A549 (cell line): Measurements from ENCODE around the gene DGCR2. TPM values are rescaled to one million over a fixed set of nuclear protein-coding genes. Genes with fewer than 3 reads are reported as not detected.
"Not testable (repeated sequence)": the region's sequence is repeated elsewhere in the genome, so short reads cannot be mapped to it uniquely, and the experiment has no call there.

ENCODE experiments used
- ATAC-seq, 2 experiments: fragments of 200-7000 bp in 1 of 2; fragments of >200 bp in 1 of 2; cut with Nextera tagmentation in 1 of 2; cut with Tn5 transposase in 1 of 2; 3 replicates each; pipeline versions ENCODE4 v1.8.0 to v1.9.1; 2018 to 2020; ENCODE audit warnings: mild to moderate bottlenecking in 1 of 2, moderate library complexity in 1 of 2
- CTCF ChIA-PET: fragments of 300-600 bp; sonication (Branson Sonifier 250); formaldehyde crosslinking; extraction: SDS; loops from one replicate; lab custom pipeline; 2021; ENCODE audit warnings: antibody characterized with exemption, inconsistent platforms; lab: Yijun Ruan, JAX
- POLR2A ChIA-PET: fragments of 350-600 bp; formaldehyde crosslinking; extraction: SDS; loops from one replicate; lab custom pipeline; 2021; ENCODE audit warnings: antibody characterized with exemption, inconsistent platforms; lab: Yijun Ruan, JAX
- DNase-seq, 2 experiments: peaks; one replicate each; pipeline versions ENCODE4 v3.0.0 to v3.0.0-alpha.2; 2011 to 2016; ENCODE audit warnings: low read depth in 1 of 2, low spot score in 1 of 2
- FAIRE-seq: peaks from 2 replicates; lab custom pipeline; 2011; peaks lifted over from hg19 to GRCh38; lab: Jason Lieb, UNC
- H3K27ac ChIP-seq, 2 experiments: fragments of >200 bp; sonication (Bioruptor Twin); formaldehyde crosslinking; 3 replicates each; pipeline ENCODE4 v1.5.1; 2016 to 2017
- H3K4me1 ChIP-seq: fragments of >200 bp; sonication (Bioruptor Twin); formaldehyde crosslinking; 3 replicates; pipeline ENCODE4 v1.6.1; 2016
- H3K4me2 ChIP-seq: fragments of >200 bp; sonication (Bioruptor Twin); formaldehyde crosslinking; 3 replicates; pipeline ENCODE4 v1.6.1; 2016
- H3K4me3 ChIP-seq: fragments of >200 bp; sonication (Bioruptor Twin); formaldehyde crosslinking; 3 replicates; pipeline ENCODE4 v1.5.1; 2016
- H3K9me3 ChIP-seq: fragments of >200 bp; sonication (Bioruptor Twin); formaldehyde crosslinking; 3 replicates; pipeline ENCODE4 v1.6.1; 2016
- BCL3 ChIP-seq: fragments of >200 bp; sonication (Bioruptor Twin); formaldehyde crosslinking; IDR thresholded peaks from 3 replicates; pipeline ENCODE4 v1.6.1; 2016
- BHLHE40 ChIP-seq: IDR thresholded peaks from 2 replicates; pipeline ENCODE4 v1.6.1; 2012; ENCODE audit warnings: low read depth, low read length, inconsistent platforms
- CBX2 ChIP-seq: fragments of 200-600 bp; sonication (generic); IDR thresholded peaks from 2 replicates; pipeline ENCODE4 v1.6.1; 2016; ENCODE audit warnings: low read depth, mild to moderate bottlenecking, borderline replicate concordance
- CBX8 ChIP-seq: fragments of 200-600 bp; sonication (generic); IDR thresholded peaks from 2 replicates; pipeline ENCODE4 v1.6.1; 2016
- CHD2 ChIP-seq: fragments of 150-350 bp; IDR thresholded peaks from 2 replicates; pipeline ENCODE4 v1.6.1; 2014; ENCODE audit warnings: low read length; ENCODE audit not compliant: partially characterized antibody
- CHD4 ChIP-seq: fragments of 200-600 bp; sonication (generic); IDR thresholded peaks from 2 replicates; pipeline ENCODE4 v1.6.1; 2016; ENCODE audit warnings: antibody characterized with exemption, mild to moderate bottlenecking, borderline replicate concordance
- EHF ChIP-seq: fragments of 250-450 bp; sonication (Bioruptor Pico); IDR thresholded peaks from 2 replicates; pipeline ENCODE4 v1.5.0; 2020; ENCODE audit warnings: mild to moderate bottlenecking
- EHMT2 ChIP-seq: fragments of 200-600 bp; sonication (generic); IDR thresholded peaks from 2 replicates; pipeline ENCODE4 v1.6.1; 2016; ENCODE audit warnings: antibody characterized with exemption, low read depth, mild to moderate bottlenecking, moderate library complexity
- ESRRA ChIP-seq: fragments of 150-350 bp; IDR thresholded peaks from 2 replicates; pipeline ENCODE4 v1.6.1; 2014; ENCODE audit warnings: mild to moderate bottlenecking, low read length, borderline replicate concordance
- FOSL2 ChIP-seq, 2 experiments: fragments of 450-650 bp in 1 of 2; fragments of >200 bp in 1 of 2; sonication (Bioruptor Twin) in 1 of 2; formaldehyde crosslinking; IDR thresholded peaks; 2 replicates each; pipeline versions ENCODE4 v1.5.0 to v1.6.1; 2016 to 2020; ENCODE audit warnings: mild to moderate bottlenecking in 1 of 2, moderate library complexity in 1 of 2
- FOXS1 ChIP-seq: fragments of 250-450 bp; sonication (Bioruptor Pico); IDR thresholded peaks from 2 replicates; pipeline ENCODE4 v1.5.0; 2020; ENCODE audit warnings: mild to moderate bottlenecking, moderate library complexity
- GATA3 ChIP-seq: IDR thresholded peaks from 2 replicates; pipeline ENCODE4 v1.6.1; 2012; ENCODE audit warnings: borderline replicate concordance
- HDAC2 ChIP-seq: fragments of 200-600 bp; sonication (generic); IDR thresholded peaks from 2 replicates; pipeline ENCODE4 v1.6.1; 2016
- HEYL ChIP-seq: fragments of 250-450 bp; sonication (Bioruptor Pico); IDR thresholded peaks from 2 replicates; pipeline ENCODE4 v1.8.0; 2021; ENCODE audit warnings: mild to moderate bottlenecking, moderate library complexity
- HOXA7 ChIP-seq: fragments of 250-450 bp; sonication (Bioruptor Pico); IDR thresholded peaks from 2 replicates; pipeline ENCODE4 v1.5.0; 2020; ENCODE audit warnings: mild to moderate bottlenecking, moderate library complexity
- HOXB5 ChIP-seq: fragments of 250-450 bp; sonication (Bioruptor Pico); IDR thresholded peaks from 2 replicates; pipeline ENCODE4 v1.5.0; 2020; ENCODE audit warnings: mild to moderate bottlenecking, moderate library complexity
- JUNB ChIP-seq: fragments of >200 bp; sonication (Bioruptor Twin); formaldehyde crosslinking; IDR thresholded peaks from 2 replicates; pipeline ENCODE4 v1.6.1; 2016
- MAZ ChIP-seq: fragments of 150-350 bp; IDR thresholded peaks from 2 replicates; pipeline ENCODE4 v1.6.1; 2014; ENCODE audit warnings: antibody characterized with exemption, low read depth, low read length, borderline replicate concordance
- MYC ChIP-seq: IDR thresholded peaks from 2 replicates; pipeline ENCODE4 v1.6.1; 2012; ENCODE audit warnings: mild to moderate bottlenecking, inconsistent platforms, low read length, improper control_type of control experiment, borderline replicate concordance
- NFE2L2 ChIP-seq: fragments of 150-350 bp; conservative IDR thresholded peaks from 2 replicates; pipeline ENCODE4 v1.6.1; 2014; ENCODE audit warnings: low read length
- PBX3 ChIP-seq: IDR thresholded peaks from 2 replicates; pipeline ENCODE4 v1.6.1; 2012
- RAD21 ChIP-seq, 2 experiments: fragments of >200 bp in 1 of 2; sonication (Bioruptor Twin) in 1 of 2; formaldehyde crosslinking in 1 of 2; IDR thresholded peaks in 1 of 2; conservative IDR thresholded peaks in 1 of 2; 2 replicates in 1 of 2; 3 replicates in 1 of 2; pipeline ENCODE4 v1.6.1; 2012 to 2018; ENCODE audit warnings: inconsistent platforms in 1 of 2
- RNF2 ChIP-seq: fragments of 200-600 bp; sonication (generic); IDR thresholded peaks from 2 replicates; pipeline ENCODE4 v1.6.1; 2016; ENCODE audit warnings: low read depth, mild to moderate bottlenecking, antibody characterized with exemption, moderate library complexity, borderline replicate concordance
- SMC3 ChIP-seq: fragments of >200 bp; sonication (Bioruptor Twin); formaldehyde crosslinking; IDR thresholded peaks from 3 replicates; pipeline ENCODE4 v1.6.1; 2018; ENCODE audit warnings: inconsistent platforms
- TFCP2L1 ChIP-seq: fragments of 250-450 bp; sonication (Bioruptor Pico); IDR thresholded peaks from 2 replicates; pipeline ENCODE4 v1.5.0; 2021; ENCODE audit warnings: mild to moderate bottlenecking
- ZC3H11A ChIP-seq: fragments of 450-650 bp; IDR thresholded peaks from 2 replicates; pipeline ENCODE4 v1.6.1; 2014; ENCODE audit warnings: antibody characterized with exemption, mild to moderate bottlenecking
- ZFP36 ChIP-seq: fragments of 450-650 bp; IDR thresholded peaks from 2 replicates; pipeline ENCODE4 v1.6.1; 2014; ENCODE audit warnings: borderline replicate concordance; ENCODE audit not compliant: partially characterized antibody
- ZSCAN20 ChIP-seq: fragments of 250-450 bp; sonication (Bioruptor Pico); IDR thresholded peaks from 2 replicates; pipeline ENCODE4 v1.8.0; 2022; ENCODE audit warnings: mild to moderate bottlenecking, moderate library complexity
- WGBS: methylation state at CpG from one replicate; pipeline ENCODE4 v1.1.6; 2017; ENCODE audit errors: missing lambda C conversion rate; 5-methylcytosine and 5-hydroxymethylcytosine counted together
- polyA plus RNA-seq, 4 experiments: library from polyadenylated mRNA; depleted of rRNA in 3 of 4; stranded (reverse); fragments of >200 nt; fragmentation: RNase III in 1 of 4; extraction: RNeasy Plus Mini Kit Qiagen cat#74134 plus additional on column Dnase treatment in 1 of 4; gene quantifications; 2 replicates in 3 of 4; 3 replicates in 1 of 4; pipeline ENCODE4 v1.2.3, GENCODE V29; 2011 to 2017

Gene DGCR2
- polyA plus RNA-seq, 2 of the 4 experiments (the other 2 are of a cell fraction), result 10.6 to 17.9 TPM

- H3K4me2 ChIP-seq, result peak overlapping the region; percentile 48
- no peak for TF ChIP-seq HDAC2
- TF ChIP-seq RAD21 (conservative IDR thresholded peaks at IDR 0.05 in 1 of 2, IDR thresholded peaks at IDR 0.05 in 1 of 2), result no peak
- no peak for TF ChIP-seq CBX8
- TF ChIP-seq CHD2, result no peak
- TF ChIP-seq SMC3, result no peak
- no peak for TF ChIP-seq CHD4
- no peak for TF ChIP-seq TFCP2L1
- TF ChIP-seq JUNB, result no peak
- no peak for TF ChIP-seq FOXS1
- no peak for TF ChIP-seq CBX2
- TF ChIP-seq ZC3H11A, result no peak
- TF ChIP-seq HOXB5 (CRISPR knock-in tag), result no peak
- no peak for TF ChIP-seq ZFP36
- TF ChIP-seq RNF2, result no peak
- no peak for TF ChIP-seq ZSCAN20 (CRISPR knock-in tag)
- no peak for TF ChIP-seq ESRRA
- TF ChIP-seq, all 56 proteins: peak for 0
- ATAC-seq, result no peak
- peaks cover 28% of the 10 kb centered on the region for H3K4me1 ChIP-seq
- H3K27ac ChIP-seq, result peak overlapping the region in 1 of 2 experiments; percentile 57; a peak in 4 of 6 replicates
- FAIRE-seq, result no peak
- no peak overlapping the region for H3K4me3 ChIP-seq
- 55% methylated on average over 5 of the region's 5 CpGs for WGBS
- DNase-seq, result no peak
- ChIA-PET POLR2A (no interaction called here), CTCF (interaction anchor here (1.0 kb wide), 1 partner anchor 29 kb away, joined by 3 read pairs; no protein-coding TSS in a partner anchor)
- no peaks in the 10 kb centered on the region for H3K9me3 ChIP-seq
Observed at GRCh38 chr22:19012308-19012986, 109.8 kb downstream of the DGCR2 start.

GRCh38 chr22:19011611-19012010 lies 110.6 kb downstream of the DGCR2 start:
- Histone ChIP-seq H3K4me1 (peaks cover 28% of the 10 kb centered on the region), H3K4me2 (peak overlapping the region; percentile 40)
- CTCF ChIA-PET, result not testable (repeated sequence)

GRCh38 chr22:19011075-19011474 lies 111.1 kb downstream of the DGCR2 start:
- POLR2A ChIA-PET, result no interaction called here
- TF ChIP-seq HOXA7, result no peak
- TF ChIP-seq RNF2, result no peak
- TF ChIP-seq EHMT2, result no peak
- TF ChIP-seq ZSCAN20 (CRISPR knock-in tag), result no peak
- TF ChIP-seq PBX3, result no peak
- no peak for TF ChIP-seq CBX8
- no peak for TF ChIP-seq GATA3
- TF ChIP-seq HEYL, result no peak
- TF ChIP-seq NFE2L2, result no peak
- no peak for TF ChIP-seq HDAC2
- no peak for TF ChIP-seq BHLHE40
- TF ChIP-seq FOSL2 (IDR thresholded peaks at IDR 0.05), result no peak
- no peak for TF ChIP-seq FOSL2 (CRISPR knock-in tag; IDR thresholded peaks at IDR 0.05)
- TF ChIP-seq EHF (CRISPR knock-in tag), result no peak
- TF ChIP-seq HOXB5 (CRISPR knock-in tag), result no peak
- TF ChIP-seq MAZ, result no peak
- TF ChIP-seq CHD4, result no peak
- TF ChIP-seq BCL3, result no peak
- no peak for TF ChIP-seq MYC
- H3K4me3 ChIP-seq, result no peak overlapping the region
- no peaks in the 10 kb centered on the region for H3K9me3 ChIP-seq
- CTCF ChIA-PET, result no interaction called here
- WGBS, result 7% methylated on average over 2 of the region's 2 CpGs
- ATAC-seq, result no peak
- peaks cover 28% of the 10 kb centered on the region for H3K4me1 ChIP-seq
- FAIRE-seq, result no peak
- no peak overlapping the region for H3K27ac ChIP-seq
- peak overlapping the region; percentile 40 for H3K4me2 ChIP-seq
- no peak for DNase-seq

More at GRCh38 chr22:19011611-19012010, 110.6 kb downstream of the DGCR2 start:
- FAIRE-seq, H3K4me3 ChIP-seq, DNase-seq, ATAC-seq, H3K9me3 ChIP-seq, POLR2A ChIA-PET: not testable (repeated sequence)
- H3K27ac ChIP-seq, result peak overlapping the region in 1 of 2 experiments; percentile 57; a peak in 1 of 6 replicates
- WGBS, result 67% methylated on average over 9 of the region's 9 CpGs
